ENCODE measurements around the gene SDCBP2.

DNA sequence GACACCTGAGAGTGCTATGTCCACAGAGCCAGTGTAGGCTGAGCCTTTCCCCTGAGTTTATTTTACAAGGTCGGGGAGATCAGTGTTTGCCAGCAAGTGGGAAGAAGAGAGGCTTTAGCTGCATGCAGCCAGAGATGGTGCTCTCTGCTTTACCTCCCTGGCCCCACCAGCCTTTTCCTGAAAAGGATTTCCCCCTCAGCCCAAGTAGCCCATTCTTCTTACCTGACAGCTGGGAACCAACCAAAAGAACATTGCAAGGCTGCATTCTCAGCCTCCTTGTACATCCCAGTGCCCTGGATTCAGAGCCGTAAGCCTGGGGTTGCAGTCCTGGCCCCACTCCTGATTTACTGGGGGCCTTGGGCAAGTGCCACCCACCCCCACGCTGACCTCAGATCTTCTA, 46.0 kb downstream of the SDCBP2 start:
- no peak for TF ChIP-seq GATA3 (IDR thresholded peaks at IDR 0.05; ENCODE audit: low read depth, low read length)
- no peak for TF ChIP-seq GATA2 (IDR thresholded peaks at IDR 0.05; ENCODE audit: low read depth, low read length)
